H1 (cell line): ENCODE results near the gene RASSF3. TPM values are rescaled to one million over a fixed set of nuclear protein-coding genes. Genes with fewer than 3 reads are reported as not detected.

Experiments
- KDM1A ChIP-seq: fragments of 200-600, 300-600 bp; sonication (generic); IDR thresholded peaks from 2 replicates; pipeline ENCODE4 v1.7.1; 2016; ENCODE audit warnings: mild to moderate bottlenecking, low read length, borderline replicate concordance
- polyA plus RNA-seq, 7 experiments: library from polyadenylated mRNA; depleted of rRNA in 3 of 7; stranded (reverse) in 5 of 7; unstranded in 2 of 7; fragments of >200 nt in 5 of 7; fragments of 200-250 nt in 2 of 7; gene quantifications; 1 replicate in 5 of 7; 2 replicates in 1 of 7; 4 replicates in 1 of 7; pipeline versions ENCODE4 v1.2.1 to v1.2.3, GENCODE V29; 2011 to 2013; ENCODE audit warnings: missing spikeins in 2 of 7, mixed read lengths in 2 of 7
- total RNA-seq: library from RNA; stranded (reverse); fragmentation: NEBNext Ultra II Directional; extraction: Animal tissue kit (Norgen Biotek cat#: 25700); gene quantifications from 2 replicates; pipeline ENCODE4 v1.2.1, GENCODE V29; 2021

RASSF3 gene
- total and polyA plus RNA-seq, 2 of the 8 experiments (the other 6 are each of a cell fraction or from before 2014, with no cell fraction given) = 19.1 to 64.3 TPM

DNA sequence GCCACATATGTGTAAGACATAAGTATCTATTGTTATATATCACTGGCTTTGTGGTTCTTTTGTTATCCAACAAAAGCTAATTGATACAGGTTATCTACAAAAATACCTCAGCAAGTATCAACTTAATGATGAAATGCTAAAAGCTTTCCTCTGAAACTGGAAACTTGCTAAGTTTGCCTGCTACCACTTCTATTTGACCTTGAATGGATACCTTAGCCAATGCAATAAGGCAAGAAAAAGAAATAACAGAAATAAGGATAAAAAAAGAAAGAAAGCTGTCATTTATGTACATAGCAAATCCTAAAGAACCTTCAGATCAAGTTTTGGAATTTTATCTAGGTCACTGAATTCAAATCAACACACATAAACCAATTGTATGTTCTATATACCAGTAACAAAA, 35.5 kb upstream of the RASSF3 start (continued):
- TF ChIP-seq KDM1A = peak; percentile 66; the same call in 1 of the 2 replicates
